Endothelial cell (in vitro differentiated cells): Measurements from ENCODE around the gene SMARCD3. TPM values are rescaled to one million over a fixed set of nuclear protein-coding genes. Genes with fewer than 3 reads are reported as not detected.

ENCODE experiments used
- DNase-seq: peaks from one replicate; pipeline ENCODE4 v3.0.0; 2021; ENCODE audit warnings: low spot score
- H3K27ac Mint-ChIP-seq: one replicate; pipeline ENCODE4 v1.8.0; 2021; ENCODE audit warnings: mixed read lengths, inconsistent platforms; ENCODE audit not compliant: unreplicated experiment
- H3K27me3 Mint-ChIP-seq: one replicate; pipeline ENCODE4 v1.8.0; 2021; ENCODE audit warnings: mild to moderate bottlenecking, moderate library complexity, mixed read lengths, inconsistent platforms; ENCODE audit not compliant: unreplicated experiment
- H3K36me3 Mint-ChIP-seq: one replicate; pipeline ENCODE4 v1.8.0; 2021; ENCODE audit warnings: mild to moderate bottlenecking, low read depth, mixed read lengths, inconsistent platforms; ENCODE audit not compliant: unreplicated experiment
- H3K4me1 Mint-ChIP-seq: one replicate; pipeline ENCODE4 v1.8.0; 2021; ENCODE audit warnings: mild to moderate bottlenecking, mixed read lengths, inconsistent platforms; ENCODE audit not compliant: unreplicated experiment
- H3K4me3 Mint-ChIP-seq: one replicate; pipeline ENCODE4 v1.8.0; 2021; ENCODE audit warnings: mild to moderate bottlenecking, mixed read lengths, inconsistent platforms; ENCODE audit not compliant: unreplicated experiment
- H3K9me3 Mint-ChIP-seq: one replicate; pipeline ENCODE4 v1.8.0; 2021; ENCODE audit warnings: mixed read lengths, inconsistent platforms; ENCODE audit not compliant: unreplicated experiment
- CTCF ChIP-seq: fragments of 200-600 bp; sonication (generic); IDR thresholded peaks from one replicate; pipeline ENCODE4 v1.5.0; 2021; ENCODE audit warnings: antibody characterized with exemption; ENCODE audit not compliant: unreplicated experiment
- total RNA-seq: library from RNA; stranded (reverse); fragmentation: NEBNext Ultra II Directional; extraction: Animal tissue kit (Norgen Biotek cat#: 25700); gene quantifications from one replicate; pipeline ENCODE4 v1.2.1, GENCODE V29; 2021; ENCODE audit not compliant: unreplicated experiment

The SMARCD3 gene
- total RNA-seq, 1 donor from 2014 or later = 5.4 TPM

GRCh38 chr7:151290355-151290760 lies 41.9 kb upstream of the SMARCD3 start:
- H3K9me3 Mint-ChIP-seq = no peaks in the 10 kb centered on the region
- DNase-seq = no peak
- peaks cover 2% of the 10 kb centered on the region for H3K27me3 Mint-ChIP-seq
- H3K4me1 Mint-ChIP-seq = peaks cover 2% of the 10 kb centered on the region
- no peak for TF ChIP-seq CTCF
- no peak overlapping the region for H3K27ac Mint-ChIP-seq
- no peaks in the 10 kb centered on the region for H3K36me3 Mint-ChIP-seq
- H3K4me3 Mint-ChIP-seq = no peak overlapping the region

GRCh38 chr7:151289891-151290290 lies 41.4 kb upstream of the SMARCD3 start:
- Mint-ChIP-seq H3K27ac (no peak overlapping the region), H3K27me3 (peaks cover 2% of the 10 kb centered on the region), H3K9me3 (no peaks in the 10 kb centered on the region), H3K4me3 (no peak overlapping the region), H3K36me3 (no peaks in the 10 kb centered on the region), H3K4me1 (peaks cover 2% of the 10 kb centered on the region)
- no peak for TF ChIP-seq CTCF
- DNase-seq = no peak

GRCh38 chr7:151286148-151286547 lies 37.7 kb upstream of the SMARCD3 start:
- TF ChIP-seq CTCF = no peak
- Mint-ChIP-seq H3K27ac (no peak overlapping the region), H3K4me3 (no peak overlapping the region), H3K9me3 (no peaks in the 10 kb centered on the region), H3K27me3 (peaks cover 4% of the 10 kb centered on the region), H3K4me1 (peaks cover 2% of the 10 kb centered on the region), H3K36me3 (no peaks in the 10 kb centered on the region)
- no peak for DNase-seq

DNA sequence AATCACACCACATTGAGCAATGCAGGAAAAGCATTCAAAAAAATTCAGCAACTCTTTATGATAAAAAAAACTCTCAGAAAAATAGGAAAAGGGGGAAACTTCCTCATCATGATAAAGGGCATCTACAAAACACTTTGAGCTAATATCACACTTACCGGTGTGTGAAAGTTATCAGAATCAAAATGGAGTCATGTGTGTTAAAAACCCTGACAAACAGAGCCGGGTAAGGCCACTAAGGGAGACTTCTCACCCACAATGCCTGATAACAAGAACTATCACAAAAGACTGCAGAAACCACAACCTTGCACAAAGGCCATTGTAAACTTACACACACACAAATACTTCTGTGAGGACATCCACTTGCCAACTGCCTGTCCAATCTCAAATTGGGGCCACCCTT lies 34.8 kb upstream of the SMARCD3 start:
- H3K27ac Mint-ChIP-seq = no peak overlapping the region
- H3K4me1 Mint-ChIP-seq = peaks cover 2% of the 10 kb centered on the region
- no peak for DNase-seq
- H3K9me3 Mint-ChIP-seq = no peaks in the 10 kb centered on the region
- no peak for TF ChIP-seq CTCF
- H3K4me3 Mint-ChIP-seq = no peak overlapping the region
- no peaks in the 10 kb centered on the region for H3K36me3 Mint-ChIP-seq
- peaks cover 3% of the 10 kb centered on the region for H3K27me3 Mint-ChIP-seq

DNA sequence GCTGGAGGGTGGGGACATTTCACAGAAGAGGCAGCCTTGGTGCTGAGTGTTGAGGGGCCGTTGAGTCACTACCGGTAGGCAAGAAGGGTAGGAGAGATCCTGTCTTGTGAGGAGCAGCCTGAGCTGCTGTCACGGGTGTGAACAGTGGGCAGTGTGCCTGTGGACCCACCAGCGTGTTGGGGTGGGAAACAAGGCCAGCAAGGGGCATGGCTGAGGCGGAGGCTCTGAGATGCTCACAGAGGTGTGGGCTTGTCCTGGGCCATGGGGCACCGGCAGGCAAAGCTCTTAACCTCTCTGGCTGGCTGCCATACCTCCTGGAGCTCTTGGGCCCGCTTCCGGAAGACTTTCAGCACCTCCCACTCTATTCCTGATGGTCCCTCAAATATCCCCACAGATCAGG lies 33.6 kb upstream of the SMARCD3 start:
- Mint-ChIP-seq H3K4me1 (peaks cover 2% of the 10 kb centered on the region), H3K36me3 (no peaks in the 10 kb centered on the region), H3K9me3 (no peaks in the 10 kb centered on the region), H3K27me3 (peaks cover 4% of the 10 kb centered on the region), H3K27ac (no peak overlapping the region), H3K4me3 (no peak overlapping the region)
- DNase-seq = no peak
- TF ChIP-seq CTCF = no peak
